HEK293 (cell line): ENCODE measurements around the gene CTCFL.

ENCODE experiments used
- CTCF ChIA-PET: fragments of 350-600 bp; formaldehyde crosslinking; extraction: SDS; loops from one replicate; lab custom pipeline; 2021; ENCODE audit warnings: antibody characterized with exemption; lab: Yijun Ruan, JAX
- POLR2A ChIA-PET: fragments of 300-600 bp; formaldehyde crosslinking; extraction: SDS; loops from one replicate; lab custom pipeline; 2020; ENCODE audit warnings: antibody characterized with exemption, inconsistent platforms; lab: Yijun Ruan, JAX
- H3K27ac ChIP-seq: fragments of 200-500 bp; sonication (Bioruptor generic); 2 replicates; pipeline ENCODE4 v1.5.1; 2014; ENCODE audit warnings: low read depth, low read length, control low read depth, inconsistent platforms; ENCODE audit errors: extremely low read depth
- H3K36me3 ChIP-seq, 2 experiments: fragments of 200-500 bp in 1 of 2; sonication (Bioruptor generic) in 1 of 2; 1 replicate in 1 of 2; 2 replicates in 1 of 2; pipeline ENCODE4 v1.5.1; 2014 to 2017; ENCODE audit warnings: inconsistent platforms in 2 of 2, low read length in 2 of 2; ENCODE audit not compliant: control insufficient read depth in 2 of 2, insufficient read depth in 1 of 2
- H3K4me1 ChIP-seq: fragments of 200-500 bp; sonication (Bioruptor generic); 2 replicates; pipeline ENCODE4 v1.5.1; 2014; ENCODE audit warnings: mild to moderate bottlenecking, low read length, inconsistent platforms; ENCODE audit not compliant: control insufficient read depth, insufficient read depth
- H3K4me3 ChIP-seq: 2 replicates; pipeline ENCODE4 v1.5.1; 2011; ENCODE audit warnings: low read depth, mild to moderate bottlenecking, control low read depth, low read length, moderate library complexity
- H3K9me3 ChIP-seq: fragments of 200-500 bp; sonication (Bioruptor generic); 2 replicates; pipeline ENCODE4 v1.5.1; 2014; ENCODE audit warnings: low read depth, low read length, inconsistent platforms; ENCODE audit not compliant: control insufficient read depth, insufficient read depth
- AEBP2 ChIP-seq: fragments of 450-650 bp; formaldehyde crosslinking; IDR thresholded peaks from 2 replicates; pipeline ENCODE4 v1.5.1; 2016; ENCODE audit warnings: missing biosample characterization, missing genetic modification characterization, borderline replicate concordance
- CTCF ChIP-seq: fragments of 450-650 bp; formaldehyde crosslinking; IDR thresholded peaks from 2 replicates; pipeline ENCODE4 v1.5.1; 2016; ENCODE audit warnings: missing biosample characterization, missing genetic modification characterization
- GLI2 ChIP-seq: fragments of 450-650 bp; formaldehyde crosslinking; IDR thresholded peaks from 2 replicates; pipeline ENCODE4; 2017; ENCODE audit warnings: missing biosample characterization, missing genetic modification characterization, low read depth, borderline replicate concordance
- KLF17 ChIP-seq: fragments of 450-650 bp; formaldehyde crosslinking; IDR thresholded peaks from 2 replicates; pipeline ENCODE4 v1.5.1; 2016; ENCODE audit warnings: missing biosample characterization, missing genetic modification characterization
- MZF1 ChIP-seq: fragments of 450-650 bp; formaldehyde crosslinking; IDR thresholded peaks from 2 replicates; pipeline ENCODE4 v1.5.1; 2017; ENCODE audit warnings: missing biosample characterization, missing genetic modification characterization, borderline replicate concordance
- SCRT1 ChIP-seq: fragments of 450-650 bp; formaldehyde crosslinking; IDR thresholded peaks from 2 replicates; pipeline ENCODE4 v1.5.1; 2016; ENCODE audit warnings: missing biosample characterization, missing genetic modification characterization, borderline replicate concordance
- SETDB1 ChIP-seq: IDR thresholded peaks from one replicate; pipeline ENCODE4 v1.6.1; 2017; ENCODE audit warnings: mild to moderate bottlenecking, low read length, moderate library complexity, mixed read lengths; ENCODE audit not compliant: insufficient read length
- SP7 ChIP-seq: fragments of 450-650 bp; formaldehyde crosslinking; IDR thresholded peaks from 2 replicates; pipeline ENCODE4 v1.5.1; 2016; ENCODE audit warnings: missing biosample characterization, missing genetic modification characterization
- ZBTB26 ChIP-seq: fragments of 450-650 bp; formaldehyde crosslinking; optimal IDR thresholded peaks from 2 replicates; pipeline ENCODE3; 2016; ENCODE audit warnings: missing biosample characterization, mild to moderate bottlenecking, missing genetic modification characterization
- ZNF311 ChIP-seq: fragments of 450-650 bp; formaldehyde crosslinking; IDR thresholded peaks from 2 replicates; pipeline ENCODE4 v1.5.1; 2017; ENCODE audit warnings: missing biosample characterization, missing genetic modification characterization, borderline replicate concordance
- ZNF362 ChIP-seq: fragments of 450-650 bp; formaldehyde crosslinking; IDR thresholded peaks from 2 replicates; pipeline ENCODE4 v1.5.1; 2016; ENCODE audit warnings: missing biosample characterization, missing genetic modification characterization
- ZNF404 ChIP-seq: fragments of 450-650 bp; formaldehyde crosslinking; IDR thresholded peaks from 2 replicates; pipeline ENCODE4 v1.5.1; 2017; ENCODE audit warnings: missing biosample characterization, missing genetic modification characterization
- ZNF426 ChIP-seq: fragments of 450-650 bp; formaldehyde crosslinking; IDR thresholded peaks from 2 replicates; pipeline ENCODE4 v1.5.1; 2017; ENCODE audit warnings: missing biosample characterization, missing genetic modification characterization, mild to moderate bottlenecking, inconsistent platforms, moderate library complexity
- ZNF433 ChIP-seq: fragments of 450-650 bp; formaldehyde crosslinking; IDR thresholded peaks from 2 replicates; pipeline ENCODE4 v1.5.1; 2016; ENCODE audit warnings: missing biosample characterization, missing genetic modification characterization, low read depth
- ZNF449 ChIP-seq: fragments of 450-650 bp; formaldehyde crosslinking; IDR thresholded peaks from 2 replicates; pipeline ENCODE4 v1.5.1; 2017; ENCODE audit warnings: missing biosample characterization, mild to moderate bottlenecking, missing genetic modification characterization, moderate library complexity
- ZNF473 ChIP-seq: fragments of 450-650 bp; formaldehyde crosslinking; IDR thresholded peaks from 2 replicates; pipeline ENCODE4 v1.5.1; 2017; ENCODE audit warnings: missing biosample characterization, missing genetic modification characterization
- ZNF501 ChIP-seq: fragments of 450-650 bp; formaldehyde crosslinking; IDR thresholded peaks from 2 replicates; pipeline ENCODE4 v1.5.1; 2016; ENCODE audit warnings: missing biosample characterization, missing genetic modification characterization
- ZNF529 ChIP-seq: fragments of 450-650 bp; formaldehyde crosslinking; IDR thresholded peaks from 2 replicates; pipeline ENCODE4 v1.5.1; 2017; ENCODE audit warnings: missing genetic modification characterization, missing biosample characterization; ENCODE audit not compliant: insufficient replicate concordance
- ZNF549 ChIP-seq: fragments of 450-650 bp; IDR thresholded peaks from 2 replicates; pipeline ENCODE4 v1.5.1; 2018; ENCODE audit warnings: missing biosample characterization, missing genetic modification characterization, mild to moderate bottlenecking, inconsistent platforms, moderate library complexity
- ZNF571 ChIP-seq: fragments of 450-650 bp; formaldehyde crosslinking; IDR thresholded peaks from 2 replicates; pipeline ENCODE4 v1.5.0; 2017; ENCODE audit warnings: missing biosample characterization, missing genetic modification characterization
- ZNF704 ChIP-seq: fragments of 450-650 bp; formaldehyde crosslinking; IDR thresholded peaks from 2 replicates; pipeline ENCODE4 v1.5.1; 2016; ENCODE audit warnings: missing biosample characterization, missing genetic modification characterization
- ZNF76 ChIP-seq: fragments of 450-650 bp; formaldehyde crosslinking; IDR thresholded peaks from 2 replicates; pipeline ENCODE4; 2016; ENCODE audit warnings: low read depth, missing biosample characterization, missing genetic modification characterization, borderline replicate concordance
- ZNF785 ChIP-seq: fragments of 450-650 bp; formaldehyde crosslinking; IDR thresholded peaks from 2 replicates; pipeline ENCODE4 v1.5.1; 2016; ENCODE audit warnings: missing biosample characterization, missing genetic modification characterization
- ZNF830 ChIP-seq: fragments of 450-650 bp; IDR thresholded peaks from 2 replicates; pipeline ENCODE4 v1.5.0; 2018; ENCODE audit warnings: missing biosample characterization, missing genetic modification characterization, low read depth, mild to moderate bottlenecking, moderate library complexity

The CTCFL gene

GRCh38 chr20:57464642-57465211 is 60.2 kb downstream of the CTCFL start:
- TF ChIP-seq ZNF433 (tag by site-specific recombination) (no peak), AEBP2 (tag by site-specific recombination) (no peak), ZBTB26 (tag by site-specific recombination) (no peak), ZNF501 (tag by site-specific recombination) (no peak), ZNF426 (tag by site-specific recombination) (no peak), ZNF549 (no peak), CTCF (tag by site-specific recombination) (peak; percentile 45; the same call in 1 of the 2 replicates)
- POLR2A ChIA-PET: no interaction called here
- H3K27ac ChIP-seq: no peak overlapping the region

GRCh38 chr20:57462781-57463180 is 62.2 kb downstream of the CTCFL start:
- TF ChIP-seq ZNF473 (tag by site-specific recombination) (no peak), ZNF571 (tag by site-specific recombination) (no peak), ZNF311 (tag by site-specific recombination) (no peak), ZNF704 (tag by site-specific recombination) (no peak), ZNF785 (tag by site-specific recombination) (no peak), ZNF449 (tag by site-specific recombination) (no peak), ZNF433 (tag by site-specific recombination) (no peak), ZNF76 (tag by site-specific recombination) (no peak), GLI2 (tag by site-specific recombination) (no peak), ZNF404 (tag by site-specific recombination) (no peak), ZNF529 (no peak), MZF1 (no peak), SP7 (tag by site-specific recombination) (no peak), ZNF830 (tag by site-specific recombination) (no peak), ZNF362 (tag by site-specific recombination) (no peak), KLF17 (tag by site-specific recombination) (no peak), SETDB1 (no peak), SCRT1 (tag by site-specific recombination) (no peak)
- ChIA-PET CTCF (interaction anchor here (0.8 kb wide), 1 partner anchor 12 kb away, joined by 3 read pairs; no protein-coding TSS in a partner anchor), POLR2A (no interaction called here)
- no peaks in the 10 kb centered on the region for H3K9me3 ChIP-seq
- H3K27ac ChIP-seq: no peak overlapping the region
- no peaks in the 10 kb centered on the region for H3K4me1 ChIP-seq
- H3K36me3 ChIP-seq: no peaks in the 10 kb centered on the region
- H3K4me3 ChIP-seq: no peak overlapping the region

More at GRCh38 chr20:57464642-57465211, 60.2 kb downstream of the CTCFL start:
- Histone ChIP-seq H3K36me3 (no peaks in the 10 kb centered on the region), H3K9me3 (no peaks in the 10 kb centered on the region), H3K4me1 (no peaks in the 10 kb centered on the region), H3K4me3 (no peak overlapping the region)
- CTCF ChIA-PET: interaction anchor here (0.7 kb wide), 2 partner anchors 9 to 162 kb away, joined by 3 to 5 read pairs; no protein-coding TSS in a partner anchor
